HG03442 (cell line): Measurements from ENCODE around the gene TBC1D8.

Experiments
- ATAC-seq: cut with Tn5 transposase; IDR thresholded peaks from one replicate; pipeline ENCODE4 v1.9.1; 2021; ENCODE audit warnings: mild to moderate bottlenecking, moderate library complexity; ENCODE audit not compliant: unreplicated experiment

The TBC1D8 gene

DNA sequence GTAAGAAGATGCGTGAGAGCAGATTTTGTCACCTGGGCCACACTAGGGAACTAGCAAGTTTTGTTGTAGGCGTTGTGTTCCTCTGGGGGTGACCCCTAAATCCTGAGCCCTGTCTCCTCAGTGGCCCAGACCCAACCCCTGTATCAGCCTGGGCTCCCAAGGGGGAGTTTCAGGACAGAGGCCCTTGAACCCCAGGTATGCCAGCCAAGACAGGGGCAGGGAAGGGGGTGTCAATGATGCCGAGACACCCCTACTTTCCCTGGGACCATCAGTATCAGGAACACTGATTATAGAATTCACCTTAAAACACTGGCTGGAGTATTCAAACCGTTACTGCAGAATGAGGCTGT, 188.2 kb downstream of the TBC1D8 start:
- ATAC-seq = no peak

DNA sequence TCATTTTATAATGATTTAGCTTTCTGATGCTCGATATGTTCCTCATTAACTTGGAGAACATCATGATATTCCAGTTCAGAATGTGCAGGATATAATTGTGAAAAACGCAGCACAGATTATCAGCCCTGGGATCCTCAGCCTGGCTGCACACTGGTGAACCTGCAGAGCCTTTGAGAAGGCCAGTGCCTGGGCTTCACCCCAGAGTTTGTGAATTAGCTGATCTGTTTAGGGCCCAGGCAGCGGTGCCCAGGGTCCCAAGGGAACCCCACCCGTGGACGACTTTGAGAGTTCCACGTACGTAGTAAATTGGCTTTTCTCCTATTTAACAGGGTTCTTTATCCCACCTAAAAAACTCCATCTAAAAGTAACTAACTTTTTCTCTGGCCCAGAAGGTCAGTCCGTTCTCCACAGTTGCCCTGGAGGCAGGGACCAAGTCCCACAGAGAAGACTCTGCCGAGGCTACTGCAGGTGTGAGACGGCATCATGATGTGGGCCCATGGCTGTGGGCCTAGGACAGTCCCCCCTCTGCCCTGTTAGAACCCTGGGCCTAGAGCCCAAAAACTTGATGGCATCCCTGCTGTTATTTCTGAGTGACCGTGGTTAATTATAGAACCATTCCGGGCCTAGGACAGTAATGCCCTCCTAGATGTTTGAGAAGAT, 188.7 kb downstream of the TBC1D8 start:
- ATAC-seq = no peak

DNA sequence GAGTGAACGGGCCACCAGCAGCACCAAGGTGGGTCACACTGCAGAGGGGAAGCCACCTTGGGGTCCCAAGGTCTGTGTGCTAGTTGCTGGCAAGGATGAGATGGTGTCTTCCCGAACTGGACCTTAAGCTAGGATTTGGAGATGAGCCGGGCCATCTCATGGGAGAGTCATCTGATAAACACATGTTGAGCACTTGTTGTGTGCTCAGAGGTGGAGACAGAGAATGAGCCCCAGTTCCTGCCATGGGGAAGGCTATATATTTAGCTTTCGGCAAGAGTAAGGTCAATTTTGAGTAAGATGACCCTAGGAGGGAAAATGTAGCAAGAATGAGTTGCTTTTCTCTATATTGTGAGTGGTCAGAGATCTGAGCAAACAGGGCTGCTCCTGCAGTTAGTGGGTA, 190.5 kb downstream of the TBC1D8 start:
- no peak for ATAC-seq

DNA sequence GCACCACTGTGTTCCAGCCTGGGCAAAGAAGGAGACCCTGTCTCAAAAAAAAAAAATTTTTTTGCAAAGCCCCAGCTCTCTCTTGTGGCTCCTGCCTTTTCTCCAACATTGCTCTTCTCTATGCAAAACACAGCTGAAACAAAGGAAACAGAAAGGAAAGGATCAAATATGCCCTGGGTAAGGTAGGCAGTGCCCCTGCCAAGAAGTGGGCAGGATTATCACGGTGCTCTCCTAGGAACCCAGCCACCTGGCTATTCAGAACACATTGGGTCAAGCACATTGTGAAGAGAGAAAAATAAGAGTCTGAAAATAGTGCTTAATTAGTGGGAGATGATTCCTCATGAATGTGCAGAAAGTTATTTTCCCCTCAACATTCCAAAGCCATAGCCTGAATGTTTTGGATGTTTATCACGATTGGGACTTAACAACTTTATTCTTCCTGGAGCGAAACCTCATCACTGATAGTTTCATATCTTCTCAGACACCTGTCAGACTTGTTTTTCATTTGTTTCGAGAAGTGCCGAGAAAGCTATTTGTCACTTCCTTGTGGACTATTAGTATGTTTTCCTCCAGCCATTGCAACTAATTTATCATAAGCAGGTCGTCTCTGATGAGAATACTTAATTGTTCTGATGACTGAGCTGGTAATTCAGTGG, 191.8 kb downstream of the TBC1D8 start:
- no peak for ATAC-seq

DNA sequence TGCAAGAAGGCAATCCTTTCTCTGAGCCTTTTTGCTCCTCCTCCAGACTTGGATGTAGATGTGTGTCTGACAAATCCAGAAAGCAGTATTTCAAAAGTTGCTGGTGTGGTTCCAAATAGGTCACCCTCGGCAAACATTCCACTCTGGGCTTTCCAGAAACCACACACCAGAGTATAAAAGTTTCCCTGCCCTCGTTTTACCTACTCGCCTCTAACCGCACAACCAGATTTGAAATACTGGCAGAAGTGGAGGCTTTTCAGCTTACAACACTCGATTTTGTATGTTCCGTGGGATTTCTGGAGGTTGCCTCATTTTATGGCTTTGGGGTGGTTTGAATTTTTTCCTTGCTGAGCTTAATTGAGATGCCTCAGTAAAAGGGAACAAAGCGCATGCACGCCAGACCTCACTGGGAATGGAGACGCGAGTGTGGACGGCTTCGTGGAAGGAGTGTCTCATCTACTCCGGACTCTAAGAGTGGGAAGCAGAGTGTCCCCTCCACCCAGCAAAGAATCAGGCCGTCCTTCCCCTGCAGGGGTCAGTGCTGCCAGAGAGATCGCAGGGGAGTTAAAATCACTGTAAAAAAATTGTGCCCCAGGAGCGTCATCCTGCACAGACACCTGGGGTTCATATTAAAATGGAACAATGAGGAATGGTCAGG, 193.1 kb downstream of the TBC1D8 start:
- no peak for ATAC-seq
